Measurements from ENCODE around the gene GPR132. TPM values are rescaled to one million over a fixed set of nuclear protein-coding genes. Genes with fewer than 3 reads are reported as not detected.
A peak's percentile ranks its signal among the peaks of the same experiment; 100 is the strongest.

The GPR132 gene
- total RNA-seq, 1 donor from 2014 or later, result not detected

- Histone ChIP-seq H3K4me3 (ENCODE audit: low read depth, low read length) (no peak overlapping the region), H3K27me3 (ENCODE audit: control insufficient read depth, insufficient read depth, low read length) (no peaks in the 10 kb centered on the region), H3K36me3 (ENCODE audit: control insufficient read depth, insufficient read depth, low read length) (no peaks in the 10 kb centered on the region)
- no peak for DNase-seq (ENCODE audit: low read depth)
- no peak for TF ChIP-seq CTCF (IDR thresholded peaks at IDR 0.05; ENCODE audit: insufficient read depth, low read length, severe bottlenecking)
- no peak for FAIRE-seq
These were observed 13.1 kb downstream of the GPR132 start for GRCh38 chr14:105052110-105052458.

GRCh38 chr14:105051182-105052109 is 13.8 kb downstream of the GPR132 start:
- no peaks in the 10 kb centered on the region for H3K36me3 ChIP-seq (ENCODE audit: control insufficient read depth, insufficient read depth, low read length)
- DNase-seq (ENCODE audit: low read depth), result no peak
- FAIRE-seq, result peak; percentile 76

GRCh38 chr14:105050551-105050897 is 14.7 kb downstream of the GPR132 start:
- H3K36me3 ChIP-seq (ENCODE audit: control insufficient read depth, insufficient read depth, low read length), result no peaks in the 10 kb centered on the region
- H3K27me3 ChIP-seq (ENCODE audit: control insufficient read depth, insufficient read depth, low read length), result no peaks in the 10 kb centered on the region
- no peak for TF ChIP-seq CTCF (IDR thresholded peaks at IDR 0.05; ENCODE audit: insufficient read depth, low read length, severe bottlenecking)
- no peak overlapping the region for H3K4me3 ChIP-seq (ENCODE audit: low read depth, low read length)
- FAIRE-seq, result no peak
- DNase-seq (ENCODE audit: low read depth), result peak; percentile 61

More at GRCh38 chr14:105051182-105052109, 13.8 kb downstream of the GPR132 start:
- Histone ChIP-seq H3K27me3 (ENCODE audit: control insufficient read depth, insufficient read depth, low read length) (no peaks in the 10 kb centered on the region), H3K4me3 (ENCODE audit: low read depth, low read length) (no peak overlapping the region)
- no peak for TF ChIP-seq CTCF (IDR thresholded peaks at IDR 0.05; ENCODE audit: insufficient read depth, low read length, severe bottlenecking)

GRCh38 chr14:105049753-105050550 is 15.3 kb downstream of the GPR132 start:
- Histone ChIP-seq H3K27me3 (ENCODE audit: control insufficient read depth, insufficient read depth, low read length) (no peaks in the 10 kb centered on the region), H3K4me3 (ENCODE audit: low read depth, low read length) (no peak overlapping the region), H3K36me3 (ENCODE audit: control insufficient read depth, insufficient read depth, low read length) (no peaks in the 10 kb centered on the region)
- no peak for FAIRE-seq
- no peak for TF ChIP-seq CTCF (IDR thresholded peaks at IDR 0.05; ENCODE audit: insufficient read depth, low read length, severe bottlenecking)
- DNase-seq (ENCODE audit: low read depth), result no peak

GRCh38 chr14:105047283-105048016 is 17.8 kb downstream of the GPR132 start:
- no peak for TF ChIP-seq CTCF (IDR thresholded peaks at IDR 0.05; ENCODE audit: insufficient read depth, low read length, severe bottlenecking)
- DNase-seq (ENCODE audit: low read depth), result no peak
- Histone ChIP-seq H3K36me3 (ENCODE audit: control insufficient read depth, insufficient read depth, low read length) (no peaks in the 10 kb centered on the region), H3K27me3 (ENCODE audit: control insufficient read depth, insufficient read depth, low read length) (no peaks in the 10 kb centered on the region), H3K4me3 (ENCODE audit: low read depth, low read length) (no peak overlapping the region)
- no peak for FAIRE-seq
